ENCODE measurements around the gene ARMH4.

Gene ARMH4

GRCh38 chr14:58096731-58097130, 55.3 kb downstream of the ARMH4 start:
- no peak for DNase-seq

GRCh38 chr14:58091883-58092630, 60.0 kb downstream of the ARMH4 start:
- no peak for DNase-seq

GRCh38 chr14:58089612-58090011, 62.4 kb downstream of the ARMH4 start:
- DNase-seq: no peak

DNA sequence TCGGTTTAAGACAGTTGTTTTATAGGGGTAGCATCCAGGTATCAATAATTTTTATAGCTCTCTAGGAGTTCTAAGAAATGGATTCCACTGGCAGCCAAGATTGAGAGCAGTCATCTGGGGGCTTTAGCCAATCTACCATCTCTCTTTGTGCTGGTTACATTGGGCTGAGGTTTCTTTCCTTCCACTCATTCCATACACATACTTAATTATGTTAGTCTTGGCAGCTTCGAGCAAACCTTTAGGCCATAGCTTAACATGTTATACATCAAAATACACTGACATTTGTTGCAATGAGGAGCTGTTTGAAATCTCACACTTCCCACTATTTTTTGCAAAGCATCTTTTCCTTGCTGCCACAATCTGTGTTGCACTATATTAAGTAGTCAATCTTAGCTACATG, 63.1 kb downstream of the ARMH4 start:
- no peak for DNase-seq

DNA sequence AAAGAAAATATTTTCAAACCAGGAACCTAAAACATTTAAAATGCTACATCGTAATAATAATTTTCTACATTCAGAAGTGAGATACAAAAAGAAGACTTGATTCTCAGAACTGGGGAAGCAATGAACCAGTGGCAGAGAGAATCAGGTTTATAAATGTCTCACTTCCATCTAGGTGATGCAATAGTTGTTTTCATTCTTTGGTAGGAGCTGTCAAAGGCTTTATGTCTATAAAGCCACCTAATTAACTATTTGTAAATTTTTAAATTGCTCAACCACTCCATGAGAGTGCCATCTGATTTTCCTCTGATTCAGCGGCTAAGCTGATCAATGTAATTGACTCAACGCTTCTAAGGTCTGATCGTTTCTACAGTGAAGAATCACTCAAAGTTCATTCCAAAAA, 66.1 kb downstream of the ARMH4 start:
- no peak for DNase-seq

GRCh38 chr14:58082491-58083098, 69.4 kb downstream of the ARMH4 start:
- DNase-seq: peak; percentile 86

DNA sequence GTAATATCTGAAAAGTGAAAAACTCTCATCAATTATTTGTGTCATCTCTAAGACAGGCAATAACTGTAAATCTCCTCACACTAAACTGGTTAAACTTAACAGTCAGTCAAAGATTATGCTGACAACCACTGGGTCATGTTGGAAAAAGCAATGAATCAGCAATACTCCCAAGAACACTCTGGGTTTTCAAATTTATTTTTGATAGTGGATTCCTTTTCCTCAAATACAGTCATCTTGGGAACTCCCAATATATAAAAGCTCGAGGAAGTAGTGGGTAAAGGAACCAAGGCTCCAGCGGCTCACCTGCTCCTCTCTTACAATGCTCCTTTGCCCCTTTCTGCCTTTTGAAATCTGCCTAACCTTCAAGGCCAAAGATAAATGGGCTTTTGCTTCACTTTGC, 70.0 kb downstream of the ARMH4 start:
- peak; percentile 46 for DNase-seq

- no peak for DNase-seq
Observed at GRCh38 chr14:58078471-58078870, 73.5 kb downstream of the ARMH4 start.

DNA sequence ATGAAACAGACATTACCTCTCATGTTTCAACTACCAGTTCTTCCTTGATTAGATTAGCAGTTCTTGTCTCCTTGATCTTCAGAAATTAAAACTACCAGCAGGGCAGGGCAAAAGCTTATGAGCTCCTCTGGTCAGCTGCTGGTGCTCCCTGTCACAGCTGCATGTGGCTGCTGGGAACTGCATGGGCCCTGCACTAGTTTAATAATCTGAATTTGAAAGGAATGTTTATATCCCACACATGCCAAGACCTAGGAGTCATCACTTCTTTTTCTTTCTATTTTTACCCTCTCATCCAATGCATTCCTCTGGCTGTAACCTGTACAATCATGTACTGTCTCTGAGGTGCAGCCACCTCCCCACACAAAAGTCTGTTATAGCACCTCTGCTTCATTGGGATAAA, 73.9 kb downstream of the ARMH4 start:
- peak; percentile 84 for DNase-seq

GRCh38 chr14:58077621-58078020, 74.4 kb downstream of the ARMH4 start:
- peak; percentile 55 for DNase-seq

- DNase-seq: no peak
Observed at GRCh38 chr14:58073516-58073915, 78.5 kb downstream of the ARMH4 start.

DNA sequence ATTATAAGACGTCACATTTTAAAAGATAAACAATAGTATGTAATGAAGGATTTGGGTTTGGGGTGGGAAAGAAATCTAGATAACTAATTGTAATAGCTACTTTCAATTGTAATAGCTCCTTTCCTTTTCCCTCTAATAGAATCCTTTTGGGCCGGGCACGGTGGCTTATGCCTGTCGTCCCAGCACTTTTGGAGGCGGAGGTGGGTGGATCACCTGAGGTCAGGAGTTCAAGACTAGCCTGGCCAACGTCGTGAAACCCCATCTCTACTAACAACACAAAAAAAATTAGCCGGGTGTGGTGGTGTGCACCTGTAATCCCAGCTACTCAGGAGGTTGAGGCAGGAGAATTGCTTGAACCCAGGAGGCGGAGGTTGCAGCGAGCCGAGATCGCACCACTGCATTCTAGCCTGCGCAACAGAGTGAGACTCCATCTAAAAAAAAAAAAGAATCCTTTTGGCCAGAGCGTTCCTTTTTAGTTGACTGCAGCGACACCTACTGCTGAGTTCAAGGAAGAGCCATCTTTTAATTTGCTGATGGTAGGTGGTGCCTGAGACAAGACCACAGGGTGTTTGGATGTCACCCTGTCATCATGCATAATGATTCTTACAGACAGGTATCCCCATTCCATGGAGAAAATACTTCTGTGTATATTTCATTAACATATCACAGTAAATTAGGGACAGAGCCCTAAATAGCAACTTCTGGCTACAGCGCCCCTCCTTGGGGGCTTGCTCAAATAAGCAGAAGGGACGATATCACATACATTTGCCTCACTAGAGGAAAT, 79.5 kb downstream of the ARMH4 start:
- peak; percentile 37 for DNase-seq

- peak; percentile 48 for DNase-seq
Observed at GRCh38 chr14:58071341-58071740, 80.7 kb downstream of the ARMH4 start.

- DNase-seq: no peak
Observed at GRCh38 chr14:58068306-58068705, 83.7 kb downstream of the ARMH4 start.

DNA sequence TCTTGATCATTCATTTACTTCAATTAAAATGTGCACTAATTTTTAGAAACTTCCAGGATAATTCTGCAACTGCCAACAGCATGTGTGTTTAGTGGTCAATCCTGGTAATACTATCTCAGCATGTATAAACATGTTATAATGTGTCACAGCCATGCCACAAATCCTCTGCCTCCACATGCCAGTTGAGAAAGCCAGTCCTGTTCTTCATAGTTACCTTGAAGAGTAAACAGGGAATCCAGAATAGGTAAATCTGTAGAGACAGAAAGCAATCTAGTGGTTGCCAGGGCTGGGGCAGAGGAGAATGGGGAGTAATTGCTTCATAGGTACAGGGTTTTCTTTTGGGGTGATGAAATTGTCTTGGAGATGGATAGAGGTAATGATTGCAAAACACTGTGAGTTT, 85.9 kb downstream of the ARMH4 start:
- DNase-seq: no peak

DNA sequence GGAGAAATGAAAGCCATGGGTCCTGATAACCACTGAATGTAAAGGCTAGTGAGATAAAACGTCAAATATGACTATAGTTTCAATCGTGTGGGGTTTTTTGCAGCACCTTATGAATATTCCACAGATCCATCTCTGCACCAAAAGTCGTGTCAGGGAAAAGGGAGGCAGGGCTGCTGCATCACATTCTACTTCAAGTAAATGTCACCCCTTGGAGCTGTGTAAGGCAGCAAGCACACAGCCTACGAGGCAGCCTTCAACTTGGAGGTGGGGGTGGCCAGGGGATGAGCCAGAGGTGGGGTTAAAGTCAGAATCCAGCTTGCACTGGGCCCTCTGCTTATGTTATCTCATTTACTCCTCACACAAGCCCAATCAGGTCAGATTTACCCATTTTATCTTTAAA, 90.4 kb downstream of the ARMH4 start:
- no peak for DNase-seq

- no peak for DNase-seq
Observed at GRCh38 chr14:58060898-58061297, 91.1 kb downstream of the ARMH4 start.

DNA sequence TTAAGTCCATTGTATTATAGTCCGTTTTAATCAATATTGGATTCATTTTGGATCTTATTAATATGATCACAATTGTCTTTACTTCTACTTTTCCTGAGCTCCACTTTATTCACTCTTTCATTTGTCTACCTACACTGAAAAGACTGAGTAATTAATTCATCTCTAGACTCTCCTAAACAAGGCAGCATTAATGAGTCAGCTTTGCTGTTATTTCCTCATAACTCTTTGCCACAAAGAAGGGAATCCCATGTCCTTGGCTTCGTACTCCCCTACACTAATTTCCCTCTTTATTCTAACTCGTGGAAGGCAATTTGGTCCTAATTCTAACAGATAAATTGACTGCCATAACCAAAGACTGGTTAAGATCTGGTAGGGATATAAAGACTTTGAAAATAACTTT, 91.9 kb downstream of the ARMH4 start:
- no peak for DNase-seq

GRCh38 chr14:58059126-58059525, 92.9 kb downstream of the ARMH4 start:
- no peak for DNase-seq

DNA sequence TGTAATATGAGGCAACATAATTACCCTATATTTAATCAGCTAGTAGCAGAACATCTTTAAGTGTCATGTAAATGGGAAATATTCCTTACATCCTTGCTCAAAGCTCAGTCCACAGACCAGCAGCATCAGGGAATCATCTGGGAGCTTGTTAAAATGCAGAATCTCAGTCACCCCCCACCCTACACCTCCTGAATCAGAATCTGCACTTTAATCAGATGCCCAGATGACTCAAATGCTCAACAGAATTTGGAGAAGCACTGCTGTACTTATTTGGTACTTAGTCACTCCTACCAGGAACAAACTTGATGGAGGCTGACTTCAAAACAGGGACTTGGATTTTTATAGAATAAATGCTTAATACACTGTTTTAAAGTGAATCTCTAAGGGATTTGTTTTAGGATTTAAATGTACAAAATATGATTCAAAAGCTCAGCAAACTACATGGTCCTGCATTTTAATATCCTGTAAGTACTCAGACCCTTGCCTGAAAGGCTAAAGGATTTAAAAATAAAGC, 96.5 kb downstream of the ARMH4 start:
- no peak for DNase-seq

DNA sequence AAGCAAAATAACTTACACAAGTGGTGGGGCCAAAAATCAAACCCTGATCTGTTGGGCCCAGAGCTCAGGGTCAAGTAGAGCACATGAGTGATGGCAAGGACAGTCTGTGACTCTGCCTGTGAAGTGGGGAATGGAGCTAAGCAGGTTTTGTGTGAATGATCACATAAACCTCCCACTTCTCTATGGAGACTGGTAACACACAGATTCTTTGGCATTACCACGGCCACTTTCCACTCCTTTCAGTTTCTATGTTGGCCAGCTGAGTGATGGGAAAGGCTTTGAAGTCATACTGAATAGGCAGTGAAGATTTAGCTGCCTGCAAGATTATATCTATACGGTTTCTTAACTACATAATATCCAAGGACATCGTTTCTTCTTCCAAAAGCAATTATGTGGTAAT, 97.9 kb downstream of the ARMH4 start:
- no peak for DNase-seq

DNA sequence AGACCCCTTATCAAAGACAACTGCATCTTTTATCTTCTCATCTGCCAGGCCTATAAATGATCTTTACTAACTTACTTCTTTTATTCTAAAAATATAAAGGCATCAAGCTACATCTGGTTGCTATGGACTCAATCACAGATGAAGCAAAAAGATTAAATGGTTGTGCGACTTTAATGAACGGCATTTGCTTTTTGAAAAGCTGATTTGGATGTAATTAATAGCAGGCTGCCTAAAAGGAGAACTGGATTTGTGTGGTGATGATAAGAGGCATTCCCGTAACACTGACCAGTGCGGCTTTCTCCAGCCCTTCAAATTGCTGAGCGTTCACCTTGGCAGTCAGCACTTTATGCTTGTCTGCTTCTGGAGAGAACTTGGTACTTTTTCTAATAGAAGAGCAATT, 103.8 kb downstream of the ARMH4 start:
- DNase-seq: no peak

- DNase-seq: no peak
Observed at GRCh38 chr14:58027904-58028303, 124.1 kb downstream of the ARMH4 start.

DNA sequence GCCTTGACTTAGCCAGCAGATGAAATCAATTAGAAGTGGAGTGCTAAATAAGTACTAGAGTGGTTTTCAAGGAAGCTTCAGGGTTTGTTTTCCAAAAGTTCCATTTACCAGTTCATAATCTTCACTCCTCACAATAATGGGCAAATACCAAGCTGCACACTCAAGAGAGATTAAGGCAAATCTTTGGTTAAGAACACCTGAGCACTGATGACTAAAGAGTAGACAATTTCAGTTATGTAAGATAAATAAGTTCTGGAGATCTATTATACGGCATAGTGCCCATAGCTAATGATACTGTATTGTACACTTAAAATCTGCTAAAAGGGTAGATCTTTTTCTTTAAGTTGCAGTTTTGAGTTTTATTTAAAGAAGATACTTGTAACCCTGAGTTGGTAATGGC, 125.0 kb downstream of the ARMH4 start:
- DNase-seq: peak; percentile 26
